KBM-7 (cell line): ENCODE measurements around the gene SGSM1.

Source experiments
- DNase-seq: peaks from one replicate; pipeline ENCODE4 v3.0.0-alpha.2; 2015
- in situ Hi-C: fragments of 300-500 bp; cut with MboI; formaldehyde crosslinking; loops from 2 replicates; pipeline ENCODE4 v1.14.3; 2020; ENCODE audit warnings: low sequenced_read_pairs, low pct_unique_long_range_greater_than_20kb, mixed read lengths

Gene SGSM1

GRCh38 chr22:24806663-24807001 lies 621 bp downstream of the SGSM1 start:
- in situ Hi-C loops, result no loop called here

GRCh38 chr22:24807284-24807950 lies 1.4 kb downstream of the SGSM1 start:
- in situ Hi-C loops, result no loop called here
- DNase-seq, result no peak

More at GRCh38 chr22:24806663-24807001, 621 bp downstream of the SGSM1 start:
- no peak for DNase-seq

DNA sequence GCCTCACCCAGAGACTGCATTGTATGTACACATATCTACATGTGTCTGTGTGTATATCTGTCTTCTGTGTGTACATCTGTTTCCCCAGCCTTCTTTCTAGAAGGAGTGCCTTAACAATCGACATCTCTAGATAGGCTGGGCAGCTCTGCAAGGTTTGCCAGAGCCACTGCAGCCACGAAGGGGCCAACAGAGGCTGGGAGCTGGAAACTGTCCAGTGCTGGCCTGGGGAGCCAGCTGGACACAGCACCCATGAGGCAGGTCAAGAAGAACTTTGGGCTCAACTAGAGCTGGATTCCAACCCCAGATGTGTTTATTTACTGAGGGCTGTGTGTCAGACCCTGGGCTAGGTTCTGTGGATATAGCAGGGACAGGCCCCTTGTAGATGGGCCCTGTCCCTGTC lies 3.3 kb downstream of the SGSM1 start:
- in situ Hi-C loops, result no loop called here
- no peak for DNase-seq

DNA sequence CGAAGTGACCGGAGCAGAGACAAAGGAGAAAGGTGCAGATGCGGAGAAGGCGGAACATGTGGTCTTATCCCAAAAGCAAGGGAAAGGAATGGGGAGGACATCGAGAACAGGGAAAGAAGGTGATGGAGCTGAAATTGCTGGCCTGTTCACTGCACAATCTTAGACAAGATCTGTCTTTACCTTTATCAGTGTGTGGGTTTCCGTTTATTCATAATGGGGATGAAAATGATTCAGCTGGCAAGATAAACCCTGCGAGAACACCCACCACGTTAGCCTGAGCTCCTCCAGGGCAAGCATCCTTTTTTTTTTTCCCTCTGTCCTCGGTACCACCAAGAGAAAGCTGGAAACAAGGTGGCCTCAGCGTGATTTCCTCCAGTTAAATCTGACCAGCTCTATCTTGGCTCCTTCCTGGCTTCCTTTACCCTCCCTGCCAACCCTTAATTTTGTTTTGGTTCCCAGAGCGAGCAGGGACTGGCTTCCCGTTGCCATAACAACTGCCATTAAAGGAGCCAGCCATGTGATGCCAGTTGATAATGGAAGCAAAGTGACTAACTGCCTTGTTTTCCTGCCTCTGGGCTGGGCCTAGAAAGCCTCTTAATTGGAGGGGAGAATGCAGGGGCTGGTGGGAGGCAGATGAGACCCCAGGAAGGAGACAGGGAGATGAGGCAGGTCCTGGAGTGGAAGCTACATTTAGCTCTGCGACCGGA lies 4.2 kb downstream of the SGSM1 start:
- in situ Hi-C loops, result no loop called here
- no peak for DNase-seq

GRCh38 chr22:24812950-24813775 lies 7.2 kb downstream of the SGSM1 start:
- DNase-seq, result no peak
- in situ Hi-C loops, result no loop called here

DNA sequence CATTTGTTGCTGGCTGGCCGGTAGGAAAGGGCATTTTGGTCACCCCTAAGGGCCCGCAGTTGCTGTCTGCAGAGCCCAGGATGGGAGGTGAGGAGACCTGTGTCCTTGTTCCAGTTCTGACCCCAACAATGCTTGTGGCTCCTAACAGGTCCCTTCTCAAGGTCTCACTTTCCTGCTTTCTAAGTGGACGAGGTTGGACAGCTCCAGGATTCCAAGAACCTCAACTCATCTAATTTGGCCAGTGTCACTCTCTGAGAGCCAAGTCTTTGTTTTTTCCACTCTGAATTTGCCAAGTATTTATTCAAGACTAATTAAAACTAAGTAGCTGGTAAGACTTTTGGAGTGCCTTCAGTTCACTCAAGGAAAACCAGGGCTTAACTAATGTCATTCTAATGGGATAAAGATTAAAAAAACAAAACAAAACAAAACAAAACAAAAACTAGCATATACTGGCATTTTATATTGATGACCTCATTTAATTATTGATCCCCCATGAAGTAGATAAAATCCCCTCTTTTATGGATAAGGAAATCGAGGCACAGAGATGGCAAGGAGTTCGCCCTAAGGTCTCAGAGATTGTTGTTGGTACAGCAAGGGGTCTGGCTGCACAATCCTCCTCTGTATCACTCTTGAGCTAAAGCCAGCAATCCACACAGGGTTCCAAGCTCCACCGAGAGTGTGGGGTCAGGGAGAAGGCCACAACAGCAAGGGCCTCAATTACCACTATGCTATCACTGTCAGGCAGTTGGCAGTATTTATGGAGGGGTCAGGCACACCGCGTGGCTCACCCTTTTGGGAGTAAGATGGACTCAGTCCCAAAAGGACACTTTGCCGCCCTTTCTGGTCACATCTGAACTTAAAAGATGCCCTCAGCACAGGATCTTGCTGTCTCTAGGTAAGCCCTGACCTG lies 8.1 kb downstream of the SGSM1 start:
- DNase-seq, result no peak
- in situ Hi-C loops, result no loop called here

DNA sequence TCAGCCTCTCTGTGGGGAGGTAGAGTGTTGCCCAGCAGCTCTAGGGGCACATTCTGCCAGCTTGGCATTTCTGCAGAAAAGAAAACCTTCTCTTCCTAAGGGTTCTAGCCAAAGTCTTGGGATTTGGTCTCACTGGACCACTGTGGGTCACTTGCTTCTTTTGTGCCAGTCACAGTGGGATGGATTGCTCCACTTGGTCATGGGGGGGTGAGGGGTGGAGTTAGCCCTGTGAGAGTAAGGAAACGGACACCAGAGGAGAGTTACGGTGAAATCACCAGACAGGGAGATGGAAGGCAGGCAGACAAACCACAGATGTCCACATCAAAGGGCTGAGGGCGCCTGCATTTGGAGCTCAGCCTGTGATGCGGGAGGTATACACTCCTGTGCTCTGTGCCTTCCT lies 10.8 kb downstream of the SGSM1 start:
- in situ Hi-C loops, result no loop called here
- no peak for DNase-seq

DNA sequence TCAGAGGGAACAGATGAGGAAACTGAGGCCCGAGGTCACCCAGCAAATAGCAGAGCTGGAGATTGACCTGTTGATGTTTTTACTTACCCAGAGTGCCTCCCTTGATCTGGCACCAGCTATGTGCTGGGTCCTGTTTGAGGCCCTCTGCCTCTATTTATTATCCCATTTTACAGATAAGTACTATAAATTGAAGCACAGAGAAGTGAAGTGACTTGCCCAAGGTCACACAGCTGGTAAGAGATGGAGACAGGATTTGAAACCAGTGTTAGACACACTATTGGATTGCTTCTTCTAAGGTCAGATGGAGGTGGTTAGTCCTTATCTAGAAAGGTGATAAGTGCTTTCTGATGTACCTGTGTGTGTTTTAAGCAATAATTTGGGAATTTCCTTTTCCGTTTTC lies 13.5 kb downstream of the SGSM1 start:
- no peak for DNase-seq
- in situ Hi-C loops, result no loop called here

DNA sequence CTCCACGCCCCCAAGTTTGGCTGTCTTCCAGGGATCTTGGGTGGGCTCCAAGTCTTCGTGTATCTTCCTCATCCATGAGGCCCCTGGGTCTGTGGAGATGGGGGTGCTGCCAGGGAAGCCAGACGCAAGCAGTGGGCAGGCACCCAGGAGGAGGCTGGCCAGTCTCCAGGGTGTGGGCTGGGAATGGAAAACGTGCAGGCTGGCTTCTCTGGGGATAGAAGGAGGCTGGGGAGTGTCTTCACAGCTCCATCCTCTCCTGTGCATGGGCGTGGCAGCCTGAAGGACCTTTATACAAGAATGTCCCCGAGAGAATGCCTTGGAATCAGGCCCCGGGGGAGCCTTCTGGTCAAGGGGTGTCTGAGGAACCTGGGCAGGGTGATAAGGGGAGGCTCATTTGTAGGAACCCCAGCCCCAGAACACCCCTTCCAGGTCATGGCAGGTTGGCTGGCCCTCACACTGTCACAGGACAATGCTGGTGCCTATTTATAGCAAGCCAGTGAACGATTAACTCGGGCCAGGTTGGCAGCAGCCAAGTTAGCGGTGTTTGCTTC lies 14.0 kb downstream of the SGSM1 start:
- DNase-seq, result no peak
- in situ Hi-C loops, result no loop called here

DNA sequence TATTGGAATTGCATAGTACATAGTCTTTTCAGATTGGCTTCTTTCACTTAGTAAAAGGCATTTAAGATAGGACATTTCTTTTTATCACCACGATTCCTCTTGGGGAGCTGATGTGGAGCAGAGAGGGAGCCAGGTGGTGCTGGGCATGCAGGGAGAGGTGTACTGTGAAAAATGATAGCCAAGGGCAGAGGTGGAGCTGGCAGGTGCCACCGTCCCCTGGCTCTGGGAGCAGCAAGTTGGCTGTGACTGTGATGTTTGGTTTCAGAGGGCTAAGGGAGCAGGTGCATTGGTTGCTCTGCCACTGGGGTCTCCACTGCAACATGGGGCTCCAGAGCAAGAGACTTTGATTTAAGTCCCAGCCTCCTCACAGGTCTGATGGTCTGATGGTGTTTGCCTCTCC lies 16.5 kb downstream of the SGSM1 start:
- in situ Hi-C loops, result no loop called here
- DNase-seq, result no peak

DNA sequence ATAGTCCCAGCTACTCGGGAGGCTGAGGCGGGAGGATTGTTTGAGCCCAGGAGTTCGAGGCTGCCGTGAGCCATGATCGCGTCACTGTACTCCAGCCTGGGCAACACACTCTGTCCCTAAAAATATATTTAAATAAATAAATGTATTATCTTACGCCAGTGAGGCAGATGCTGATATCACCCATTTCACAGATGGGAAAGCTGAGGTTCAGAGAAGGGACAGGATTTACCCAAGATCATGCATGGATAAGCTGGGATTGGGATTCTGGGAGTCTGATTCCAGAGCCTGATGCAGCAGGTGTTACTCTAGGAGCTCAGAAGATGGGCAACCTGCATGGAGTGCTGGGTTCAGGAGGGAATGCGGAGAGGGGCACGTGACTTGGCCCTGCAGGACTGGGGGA lies 17.8 kb downstream of the SGSM1 start:
- DNase-seq, result no peak
- in situ Hi-C loops, result no loop called here

GRCh38 chr22:24824250-24824649 lies 18.2 kb downstream of the SGSM1 start:
- DNase-seq, result no peak
- in situ Hi-C loops, result no loop called here

DNA sequence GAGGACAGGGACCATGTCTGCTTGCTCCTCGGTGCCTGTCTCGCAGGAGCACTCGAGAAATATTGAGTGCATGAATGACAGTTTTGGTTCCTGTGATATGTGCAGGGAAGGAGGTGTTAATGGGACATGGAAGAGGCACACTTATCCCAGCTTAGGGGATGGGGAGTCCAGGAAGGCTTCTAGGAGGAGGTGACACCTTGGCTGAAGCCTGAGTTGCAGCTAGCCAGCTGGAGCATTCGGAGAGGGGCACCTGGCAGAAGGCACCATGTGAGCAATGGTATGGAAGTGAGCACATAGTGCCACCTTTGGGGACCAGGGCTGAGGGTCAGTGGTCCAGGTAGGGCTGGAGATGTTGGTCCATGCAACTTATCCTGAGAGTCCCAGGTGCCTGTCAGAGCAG lies 18.9 kb downstream of the SGSM1 start:
- in situ Hi-C loops, result no loop called here
- DNase-seq, result no peak

- no peak for DNase-seq
- in situ Hi-C loops, result no loop called here
These were observed 20.8 kb downstream of the SGSM1 start for GRCh38 chr22:24826710-24827285.

- DNase-seq, result no peak
- in situ Hi-C loops, result no loop called here
These were observed 21.3 kb downstream of the SGSM1 start for GRCh38 chr22:24827296-24827695.

GRCh38 chr22:24830205-24830979 lies 24.4 kb downstream of the SGSM1 start:
- DNase-seq, result no peak
- in situ Hi-C loops, result no loop called here

- no peak for DNase-seq
- in situ Hi-C loops, result no loop called here
These were observed 25.7 kb downstream of the SGSM1 start for GRCh38 chr22:24831687-24832086.

- in situ Hi-C loops, result no loop called here
- DNase-seq, result no peak
These were observed 28.0 kb downstream of the SGSM1 start for GRCh38 chr22:24833881-24834495.
